ENCODE results near the gene HECTD2.
A peak's percentile ranks its signal among the peaks of the same experiment; 100 is the strongest.

The HECTD2 gene

DNA sequence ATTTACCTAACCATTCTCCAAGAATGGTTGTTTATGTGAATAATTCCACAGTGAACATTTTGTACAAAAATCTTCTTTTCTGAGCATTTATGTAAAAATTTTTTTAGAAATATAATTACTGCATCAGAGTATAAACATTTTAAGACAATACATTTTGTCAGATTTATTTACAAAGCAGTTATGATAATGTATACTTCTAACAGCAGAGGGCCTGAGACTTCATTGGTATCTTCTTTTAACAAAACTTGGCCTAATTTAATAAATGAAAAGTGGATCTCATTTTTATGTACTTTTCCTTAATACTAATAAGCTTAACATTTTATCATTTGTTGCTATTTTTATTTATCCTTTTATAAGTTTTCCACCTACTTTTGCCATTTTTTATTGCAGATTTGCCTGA is 69.4 kb downstream of the HECTD2 start:
- H3K79me2 ChIP-seq (ENCODE audit: insufficient read depth, low read length): no peaks in the 10 kb centered on the region

GRCh38 chr10:91487911-91488582 is 77.9 kb downstream of the HECTD2 start:
- Histone ChIP-seq H4K20me1 (ENCODE audit: insufficient read depth, low read length, poor library complexity, severe bottlenecking) (no peaks in the 10 kb centered on the region), H3K4me1 (ENCODE audit: insufficient read depth, low read length, poor library complexity, severe bottlenecking) (peaks cover 19% of the 10 kb centered on the region), H3K4me3 (ENCODE audit: low read length, poor library complexity, severe bottlenecking) (peak overlapping the region; percentile 22), H3K27me3 (ENCODE audit: insufficient read depth, low read length, poor library complexity, severe bottlenecking) (no peaks in the 10 kb centered on the region), H2AFZ (ENCODE audit: low read length) (no peak overlapping the region), H3K4me2 (ENCODE audit: low read depth, low read length, poor library complexity, severe bottlenecking) (peak overlapping the region; percentile 55), H3K9me2 (replicated peaks; ENCODE audit: low read depth, low read length) (no peaks in the 10 kb centered on the region), H3K36me3 (ENCODE audit: insufficient read depth, low read length) (no peaks in the 10 kb centered on the region), H3K79me2 (ENCODE audit: insufficient read depth, low read length) (no peaks in the 10 kb centered on the region), H3F3A (ENCODE audit: low read depth) (peaks cover 5% of the 10 kb centered on the region; the same call in 1 of the 2 replicates), H3K9me3 (ENCODE audit: insufficient read depth, low read depth, low read length) (no peaks in the 10 kb centered on the region), H3K9ac (ENCODE audit: low read depth, low read length, poor library complexity, severe bottlenecking) (no peak overlapping the region)
- TF ChIP-seq, protein P1, sequence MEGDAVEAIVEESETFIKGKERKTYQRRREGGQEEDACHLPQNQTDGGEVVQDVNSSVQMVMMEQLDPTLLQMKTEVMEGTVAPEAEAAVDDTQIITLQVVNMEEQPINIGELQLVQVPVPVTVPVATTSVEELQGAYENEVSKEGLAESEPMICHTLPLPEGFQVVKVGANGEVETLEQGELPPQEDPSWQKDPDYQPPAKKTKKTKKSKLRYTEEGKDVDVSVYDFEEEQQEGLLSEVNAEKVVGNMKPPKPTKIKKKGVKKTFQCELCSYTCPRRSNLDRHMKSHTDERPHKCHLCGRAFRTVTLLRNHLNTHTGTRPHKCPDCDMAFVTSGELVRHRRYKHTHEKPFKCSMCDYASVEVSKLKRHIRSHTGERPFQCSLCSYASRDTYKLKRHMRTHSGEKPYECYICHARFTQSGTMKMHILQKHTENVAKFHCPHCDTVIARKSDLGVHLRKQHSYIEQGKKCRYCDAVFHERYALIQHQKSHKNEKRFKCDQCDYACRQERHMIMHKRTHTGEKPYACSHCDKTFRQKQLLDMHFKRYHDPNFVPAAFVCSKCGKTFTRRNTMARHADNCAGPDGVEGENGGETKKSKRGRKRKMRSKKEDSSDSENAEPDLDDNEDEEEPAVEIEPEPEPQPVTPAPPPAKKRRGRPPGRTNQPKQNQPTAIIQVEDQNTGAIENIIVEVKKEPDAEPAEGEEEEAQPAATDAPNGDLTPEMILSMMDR (conservative IDR thresholded peaks at IDR 0.05; ENCODE audit: low read length): no peak

More for the DNA sequence above, 69.4 kb downstream of the HECTD2 start:
- Histone ChIP-seq H3K27me3 (ENCODE audit: insufficient read depth, low read length, poor library complexity, severe bottlenecking) (no peaks in the 10 kb centered on the region), H3F3A (ENCODE audit: low read depth) (no peaks in the 10 kb centered on the region), H3K9me3 (ENCODE audit: insufficient read depth, low read depth, low read length) (no peaks in the 10 kb centered on the region), H3K9me2 (replicated peaks; ENCODE audit: low read depth, low read length) (no peaks in the 10 kb centered on the region), H2AFZ (ENCODE audit: low read length) (no peak overlapping the region), H3K9ac (ENCODE audit: low read depth, low read length, poor library complexity, severe bottlenecking) (no peak overlapping the region), H4K20me1 (ENCODE audit: insufficient read depth, low read length, poor library complexity, severe bottlenecking) (no peaks in the 10 kb centered on the region), H3K4me3 (ENCODE audit: low read length, poor library complexity, severe bottlenecking) (no peak overlapping the region), H3K36me3 (ENCODE audit: insufficient read depth, low read length) (no peaks in the 10 kb centered on the region), H3K4me1 (ENCODE audit: insufficient read depth, low read length, poor library complexity, severe bottlenecking) (no peaks in the 10 kb centered on the region), H3K4me2 (ENCODE audit: low read depth, low read length, poor library complexity, severe bottlenecking) (no peak overlapping the region)
- no peak for TF ChIP-seq EZH2phosphoT487 (IDR thresholded peaks at IDR 0.05; ENCODE audit: borderline replicate concordance)
- TF ChIP-seq, protein P1 (conservative IDR thresholded peaks at IDR 0.05; ENCODE audit: low read length): no peak; the same call in 1 of the 2 replicates

GRCh38 chr10:91493313-91493712 is 83.2 kb downstream of the HECTD2 start:
- Histone ChIP-seq H3K9ac (ENCODE audit: low read depth, low read length, poor library complexity, severe bottlenecking) (no peak overlapping the region), H3K79me2 (ENCODE audit: insufficient read depth, low read length) (no peaks in the 10 kb centered on the region), H3K27me3 (ENCODE audit: insufficient read depth, low read length, poor library complexity, severe bottlenecking) (no peaks in the 10 kb centered on the region), H3K4me2 (ENCODE audit: low read depth, low read length, poor library complexity, severe bottlenecking) (no peak overlapping the region), H3F3A (ENCODE audit: low read depth) (peaks cover 4% of the 10 kb centered on the region; the same call in 1 of the 2 replicates), H3K9me3 (ENCODE audit: insufficient read depth, low read depth, low read length) (no peaks in the 10 kb centered on the region), H3K9me2 (replicated peaks; ENCODE audit: low read depth, low read length) (no peaks in the 10 kb centered on the region), H3K4me3 (ENCODE audit: low read length, poor library complexity, severe bottlenecking) (no peak overlapping the region), H4K20me1 (ENCODE audit: insufficient read depth, low read length, poor library complexity, severe bottlenecking) (no peaks in the 10 kb centered on the region), H3K36me3 (ENCODE audit: insufficient read depth, low read length) (no peaks in the 10 kb centered on the region), H2AFZ (ENCODE audit: low read length) (no peak overlapping the region), H3K4me1 (ENCODE audit: insufficient read depth, low read length, poor library complexity, severe bottlenecking) (peaks cover 9% of the 10 kb centered on the region)
- TF ChIP-seq EZH2phosphoT487 (IDR thresholded peaks at IDR 0.05; ENCODE audit: borderline replicate concordance): no peak
- TF ChIP-seq, protein P1 (conservative IDR thresholded peaks at IDR 0.05; ENCODE audit: low read length): peak; percentile 51
